IPS DF 6.9 (cell line): ENCODE measurements around the gene ADM5.
"Not testable (repeated sequence)": the region's sequence is repeated elsewhere in the genome, so short reads cannot be mapped to it uniquely, and the experiment has no call there.

ENCODE experiments used
- DNase-seq: peaks from one replicate; pipeline ENCODE4 v3.0.0-alpha.2; 2013; ENCODE audit warnings: low read depth, low spot score
- H3K27ac ChIP-seq: one replicate; pipeline ENCODE4 v1.5.1; 2013; ENCODE audit warnings: low read length, control low read depth
- H3K27me3 ChIP-seq: 2 replicates; pipeline ENCODE4 v1.6.1; 2013; ENCODE audit warnings: mild to moderate bottlenecking, low read length; ENCODE audit not compliant: control insufficient read depth, insufficient read depth
- H3K36me3 ChIP-seq: 2 replicates; pipeline ENCODE4 v1.6.1; 2013; ENCODE audit warnings: low read length; ENCODE audit not compliant: control insufficient read depth, insufficient read depth
- H3K4me1 ChIP-seq: 2 replicates; pipeline ENCODE4 v1.6.1; 2013; ENCODE audit warnings: low read length; ENCODE audit not compliant: control insufficient read depth, insufficient read depth
- H3K4me3 ChIP-seq: 2 replicates; pipeline ENCODE4 v1.5.1; 2013; ENCODE audit warnings: mild to moderate bottlenecking, low read length
- H3K9me3 ChIP-seq: 2 replicates; pipeline ENCODE4 v1.6.1; 2013; ENCODE audit warnings: low read length, inconsistent platforms; ENCODE audit not compliant: control insufficient read depth, insufficient read depth
- WGBS: extraction: QIAGEN DNeasy Blood & Tissue Kit; methylation state at CpG from one replicate; pipeline ENCODE4 v1.1.7; 2013; ENCODE audit warnings: mixed read lengths, missing lambda C conversion rate; ENCODE audit not compliant: insufficient read length, insufficient coverage; 5-methylcytosine and 5-hydroxymethylcytosine counted together

The ADM5 gene

GRCh38 chr19:49710372-49710951 lies 21.1 kb downstream of the ADM5 start:
- no CpG with 5 or more reads among the region's 20 CpGs for WGBS
- no peak for DNase-seq
- Histone ChIP-seq H3K4me1 (no peaks in the 10 kb centered on the region), H3K27me3 (no peaks in the 10 kb centered on the region), H3K9me3 (no peaks in the 10 kb centered on the region), H3K36me3 (peaks cover 32% of the 10 kb centered on the region), H3K4me3 (no peak overlapping the region), H3K27ac (no peak overlapping the region)

DNA sequence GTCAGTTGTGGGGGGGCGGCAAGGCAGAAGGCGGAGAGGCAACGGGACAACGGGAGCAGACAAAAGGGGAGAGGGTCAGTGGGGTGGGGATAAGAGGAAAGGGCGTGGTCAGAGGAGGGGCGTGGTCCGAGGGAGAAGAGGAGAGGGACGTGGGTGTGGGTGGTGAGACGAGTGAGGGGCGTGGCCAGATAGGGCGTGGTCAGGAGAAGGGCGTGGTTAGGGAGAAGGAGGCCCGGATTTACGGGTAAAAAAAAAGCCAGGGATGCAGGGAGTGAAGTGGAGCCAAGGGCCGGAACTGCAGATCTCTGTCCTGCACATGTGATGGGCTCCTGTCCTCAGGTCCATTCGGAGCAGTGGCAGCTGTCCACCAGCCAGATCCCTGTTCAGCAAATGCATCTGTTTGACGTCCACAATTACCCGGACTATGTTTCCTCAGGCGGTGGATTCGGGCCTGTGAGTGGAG lies 23.0 kb downstream of the ADM5 start:
- H3K4me3 ChIP-seq = no peak overlapping the region
- no peaks in the 10 kb centered on the region for H3K4me1 ChIP-seq
- H3K27me3 ChIP-seq = no peaks in the 10 kb centered on the region
- H3K27ac ChIP-seq = no peak overlapping the region
- WGBS = no CpG with 5 or more reads among the region's 20 CpGs
- DNase-seq = no peak
- H3K36me3 ChIP-seq = peaks cover 19% of the 10 kb centered on the region; the same call in 1 of the 2 replicates
- H3K9me3 ChIP-seq = no peaks in the 10 kb centered on the region

DNA sequence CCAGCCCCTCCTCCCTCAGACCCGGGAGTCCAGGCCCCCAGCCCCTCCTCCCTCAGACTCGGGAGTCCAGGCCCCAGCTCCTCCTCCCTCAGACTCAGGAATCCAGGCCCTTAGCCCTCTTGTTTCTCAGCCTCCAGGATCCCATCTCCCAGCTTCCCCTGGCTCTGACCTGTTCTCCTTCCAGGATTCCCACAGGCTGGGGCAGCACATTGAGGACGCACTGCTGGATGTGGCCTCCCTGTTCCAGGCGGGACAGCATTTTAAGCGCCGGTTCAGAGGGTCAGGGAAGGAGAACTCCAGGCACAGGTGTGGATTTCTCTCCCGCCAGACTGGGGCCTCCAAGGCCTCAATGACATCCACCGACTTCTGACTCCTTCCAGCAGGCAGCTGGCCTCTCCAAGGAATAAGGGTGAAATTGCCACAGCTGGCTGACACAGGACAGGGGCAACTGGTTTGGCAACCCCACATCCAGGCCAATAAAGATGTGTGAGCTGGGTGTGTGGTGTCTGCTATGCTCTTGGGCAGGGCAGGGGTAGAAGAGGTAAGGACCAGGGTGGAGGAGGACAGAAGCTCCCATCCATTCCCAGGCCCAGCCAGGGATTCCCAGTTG lies 23.9 kb downstream of the ADM5 start:
- no peaks in the 10 kb centered on the region for H3K9me3 ChIP-seq
- no peak for DNase-seq
- H3K36me3 ChIP-seq = peaks cover 17% of the 10 kb centered on the region; the same call in 1 of the 2 replicates
- no peak overlapping the region for H3K27ac ChIP-seq
- H3K4me3 ChIP-seq = no peak overlapping the region
- no peaks in the 10 kb centered on the region for H3K27me3 ChIP-seq
- no CpG with 5 or more reads among the region's 8 CpGs for WGBS
- no peaks in the 10 kb centered on the region for H3K4me1 ChIP-seq

GRCh38 chr19:49716154-49716553 lies 26.8 kb downstream of the ADM5 start:
- no CpG with 5 or more reads among the region's 3 CpGs for WGBS
- Histone ChIP-seq H3K9me3 (no peaks in the 10 kb centered on the region), H3K4me3 (no peak overlapping the region), H3K27ac (no peak overlapping the region), H3K27me3 (no peaks in the 10 kb centered on the region), H3K36me3 (peaks cover 9% of the 10 kb centered on the region; the same call in 1 of the 2 replicates), H3K4me1 (peaks cover 1% of the 10 kb centered on the region; the same call in 1 of the 2 replicates)
- no peak for DNase-seq

DNA sequence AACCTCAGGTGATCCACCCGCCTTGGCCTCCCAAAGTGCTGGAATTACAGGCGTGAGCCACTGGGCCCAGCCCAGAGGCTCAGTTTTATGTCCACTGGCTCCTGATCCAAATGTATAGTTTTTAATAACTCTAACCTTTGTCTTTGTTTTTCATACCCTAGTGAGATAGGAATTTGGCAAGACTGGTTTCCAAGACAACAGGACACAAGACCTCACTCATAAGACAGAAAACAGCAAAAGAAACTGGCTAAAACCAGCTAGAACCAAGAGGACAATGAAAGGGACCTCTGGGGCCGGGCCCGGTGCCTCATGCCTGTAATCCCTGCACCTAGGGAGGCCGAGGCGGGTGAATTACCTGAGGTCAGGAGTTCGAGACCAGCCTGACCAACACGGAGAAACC lies 29.1 kb downstream of the ADM5 start:
- DNase-seq = no peak
- Histone ChIP-seq H3K9me3 (no peaks in the 10 kb centered on the region), H3K4me3 (no peak overlapping the region), H3K36me3 (peaks cover 3% of the 10 kb centered on the region; the same call in 1 of the 2 replicates), H3K27ac (no peak overlapping the region), H3K4me1 (peaks cover 1% of the 10 kb centered on the region; the same call in 1 of the 2 replicates), H3K27me3 (no peaks in the 10 kb centered on the region)
- no CpG with 5 or more reads among the region's 8 CpGs for WGBS

GRCh38 chr19:49718991-49719390 lies 29.6 kb downstream of the ADM5 start:
- H3K36me3 ChIP-seq = no peaks in the 10 kb centered on the region
- no peaks in the 10 kb centered on the region for H3K27me3 ChIP-seq
- H3K4me1 ChIP-seq = peaks cover 1% of the 10 kb centered on the region; the same call in 1 of the 2 replicates
- no peak overlapping the region for H3K27ac ChIP-seq
- no peaks in the 10 kb centered on the region for H3K9me3 ChIP-seq
- no peak overlapping the region for H3K4me3 ChIP-seq
- DNase-seq = no peak
- 100% methylated on average over 1 of the region's 6 CpGs for WGBS

- H3K4me3 ChIP-seq, H3K4me1 ChIP-seq, H3K27ac ChIP-seq, DNase-seq, H3K9me3 ChIP-seq, H3K27me3 ChIP-seq, H3K36me3 ChIP-seq: not testable (repeated sequence)
- no CpG with 5 or more reads among the region's 22 CpGs for WGBS
These were observed 30.0 kb downstream of the ADM5 start for GRCh38 chr19:49719420-49719819.

DNA sequence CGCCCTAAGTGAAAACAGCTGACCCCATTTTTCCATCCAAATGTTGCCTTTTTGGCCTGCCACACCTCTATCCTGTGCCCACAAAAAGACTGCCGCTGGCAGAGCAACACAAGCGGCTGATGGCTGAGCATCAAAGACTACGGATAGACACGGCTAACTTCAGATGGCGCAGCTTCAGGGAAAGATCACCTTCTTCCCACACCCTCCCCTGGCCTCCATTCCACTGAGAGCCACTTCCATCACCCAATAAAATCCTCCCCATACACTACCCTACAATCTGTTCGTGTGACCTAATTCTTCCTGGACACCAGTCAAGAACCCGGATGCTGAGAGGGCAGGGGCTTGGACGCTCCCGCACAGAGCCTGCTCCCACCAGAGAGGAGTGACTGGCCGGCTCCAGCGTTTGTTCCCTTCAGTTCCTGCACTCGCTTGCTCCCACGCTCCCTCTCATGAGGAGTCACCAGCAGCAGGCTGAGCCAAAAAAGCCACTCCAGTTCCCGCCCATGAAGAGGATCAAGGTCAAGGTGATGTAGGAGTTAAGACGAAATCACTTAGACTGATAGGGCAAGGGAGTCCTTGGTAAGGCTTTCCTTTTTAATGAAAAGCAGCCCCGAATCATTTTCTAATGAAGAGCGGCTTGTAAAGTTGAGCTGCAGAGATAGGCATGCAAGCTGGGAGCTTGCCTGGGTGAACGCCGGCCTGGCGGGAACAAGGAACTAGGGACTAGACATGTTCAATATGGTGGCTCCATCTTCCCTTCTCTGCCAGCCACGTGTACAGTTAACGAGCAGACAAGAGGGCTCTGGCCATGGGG lies 38.0 kb downstream of the ADM5 start:
- Histone ChIP-seq H3K9me3 (no peaks in the 10 kb centered on the region), H3K4me3 (no peak overlapping the region), H3K27me3 (no peaks in the 10 kb centered on the region), H3K36me3 (no peaks in the 10 kb centered on the region), H3K27ac (no peak overlapping the region), H3K4me1 (no peaks in the 10 kb centered on the region)
- no CpG with 5 or more reads among the region's 23 CpGs for WGBS
- no peak for DNase-seq

DNA sequence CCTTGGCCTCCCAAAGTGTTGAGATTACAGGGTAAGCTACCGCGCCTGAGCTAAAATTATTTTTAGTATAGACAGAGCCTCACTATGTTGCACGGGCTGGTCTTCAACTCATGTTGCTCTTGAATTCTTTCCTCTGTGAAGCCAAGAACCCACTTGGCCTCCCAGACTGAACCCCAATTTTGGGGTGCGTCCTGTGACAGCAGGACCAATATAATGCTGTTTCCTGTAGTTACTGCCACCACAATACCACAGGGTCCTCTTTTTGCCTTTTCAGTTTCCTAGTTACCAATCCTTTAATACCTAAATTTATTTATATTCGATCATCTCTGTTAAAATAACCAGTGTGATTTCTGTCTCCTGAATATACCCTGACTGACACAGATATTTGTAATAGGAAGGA lies 40.8 kb downstream of the ADM5 start:
- Histone ChIP-seq H3K4me1 (no peaks in the 10 kb centered on the region), H3K27me3 (no peaks in the 10 kb centered on the region), H3K27ac (no peak overlapping the region), H3K4me3 (no peak overlapping the region), H3K36me3 (no peaks in the 10 kb centered on the region), H3K9me3 (no peaks in the 10 kb centered on the region)
- no peak for DNase-seq
- 100% methylated on average over 1 of the region's 5 CpGs for WGBS

GRCh38 chr19:49738268-49738667 lies 48.9 kb downstream of the ADM5 start:
- no peak overlapping the region for H3K4me3 ChIP-seq
- no peaks in the 10 kb centered on the region for H3K9me3 ChIP-seq
- no peaks in the 10 kb centered on the region for H3K36me3 ChIP-seq
- no peaks in the 10 kb centered on the region for H3K27me3 ChIP-seq
- H3K27ac ChIP-seq = no peak overlapping the region
- WGBS = no CpG with 5 or more reads among the region's 4 CpGs
- H3K4me1 ChIP-seq = no peaks in the 10 kb centered on the region
- no peak for DNase-seq
